ENCODE data around the gene ERLIN1.
A peak's percentile ranks its signal among the peaks of the same experiment; 100 is the strongest.

Gene ERLIN1

GRCh38 chr10:100185364-100186252 is at the start of gene ERLIN1:
Gene ERLIN1, minus strand, starts transcription at chr10:100186029. Its CDS starts 403 bp downstream, at chr10:100185626.
- peak in 55 of 56 donors; percentile 35 to 94 (median 85) for DNase-seq

- no peak for DNase-seq
Observed at GRCh38 chr10:100232101-100232500, 46.3 kb upstream of the ERLIN1 start.

GRCh38 chr10:100229819-100230422 is 44.1 kb upstream of the ERLIN1 start:
- DNase-seq = peak in 1 of 56 donors; percentile 35

GRCh38 chr10:100223879-100224278 is 38.0 kb upstream of the ERLIN1 start:
- no peak for DNase-seq

- no peak for DNase-seq
Observed at GRCh38 chr10:100222529-100222928, 36.7 kb upstream of the ERLIN1 start.

GRCh38 chr10:100216006-100216405 is 30.2 kb upstream of the ERLIN1 start:
- no peak for DNase-seq

GRCh38 chr10:100209303-100209702 is 23.5 kb upstream of the ERLIN1 start:
- DNase-seq = no peak

- DNase-seq = no peak
Observed at GRCh38 chr10:100208276-100208675, 22.4 kb upstream of the ERLIN1 start.

GRCh38 chr10:100204370-100204769 is 18.5 kb upstream of the ERLIN1 start:
- no peak for DNase-seq

GRCh38 chr10:100201549-100201948 is 15.7 kb upstream of the ERLIN1 start:
- no peak for DNase-seq

- DNase-seq = no peak
Observed at GRCh38 chr10:100194711-100195110, 8.9 kb upstream of the ERLIN1 start.

- peak in 1 of 56 donors; percentile 1 for DNase-seq
Observed at GRCh38 chr10:100192350-100192749, 6.5 kb upstream of the ERLIN1 start.

- peak in 15 of 56 donors; percentile 0 to 64 (median 26) for DNase-seq
Observed at GRCh38 chr10:100186253-100187212, 704 bp upstream of the ERLIN1 start.

- DNase-seq = no peak
Observed at GRCh38 chr10:100184840-100185239, 989 bp downstream of the ERLIN1 start.

GRCh38 chr10:100184426-100184825 is 1.4 kb downstream of the ERLIN1 start:
- DNase-seq = no peak

GRCh38 chr10:100183481-100183880 is 2.3 kb downstream of the ERLIN1 start:
- DNase-seq = no peak

GRCh38 chr10:100182908-100183307 is 2.9 kb downstream of the ERLIN1 start:
- no peak for DNase-seq

- no peak for DNase-seq
Observed at GRCh38 chr10:100182281-100182680, 3.5 kb downstream of the ERLIN1 start.

GRCh38 chr10:100175875-100176274 is 10.0 kb downstream of the ERLIN1 start:
- DNase-seq = no peak

GRCh38 chr10:100174699-100175677 is 10.8 kb downstream of the ERLIN1 start:
- DNase-seq = no peak
